WTC11 (cell line): ENCODE results near the gene SDC1.

ENCODE experiments used
- CREM ChIP-seq: sonication (generic); formaldehyde crosslinking; IDR thresholded peaks from 2 replicates; pipeline ENCODE4 v1.8.1; 2022; ENCODE audit warnings: mild to moderate bottlenecking, missing genetic modification reagents, moderate library complexity
- ESRRA ChIP-seq: sonication (generic); formaldehyde crosslinking; IDR thresholded peaks from 2 replicates; pipeline ENCODE4 v1.8.1; 2022; ENCODE audit warnings: mild to moderate bottlenecking, missing genetic modification reagents, borderline replicate concordance
- NFYB ChIP-seq: sonication (generic); formaldehyde crosslinking; conservative IDR thresholded peaks from 2 replicates; pipeline ENCODE4 v1.8.0; 2022; ENCODE audit warnings: low read depth, missing genetic modification reagents
- SP1 ChIP-seq: sonication (generic); formaldehyde crosslinking; conservative IDR thresholded peaks from 2 replicates; pipeline ENCODE4 v1.8.1; 2022; ENCODE audit warnings: missing genetic modification reagents
- TCF7 ChIP-seq: sonication (generic); formaldehyde crosslinking; IDR thresholded peaks from 2 replicates; pipeline ENCODE4 v1.8.0; 2022; ENCODE audit warnings: mild to moderate bottlenecking, low read depth, missing genetic modification reagents, moderate library complexity
- TEAD4 ChIP-seq: sonication (generic); formaldehyde crosslinking; IDR thresholded peaks from 2 replicates; pipeline ENCODE4 v1.8.0; 2022; ENCODE audit warnings: mild to moderate bottlenecking, missing genetic modification reagents
- TF ChIP-seq, protein P1 (sequence below): fragments of 200-600 bp; IDR thresholded peaks from 2 replicates; pipeline ENCODE4 v1.8.0; 2022; ENCODE audit warnings: antibody characterized with exemption
- TF ChIP-seq, protein P2 (sequence below): sonication (generic); formaldehyde crosslinking; IDR thresholded peaks from 2 replicates; pipeline ENCODE4 v1.8.1; 2023; ENCODE audit warnings: mild to moderate bottlenecking, moderate library complexity, missing genetic modification reagents
- TF ChIP-seq, protein P3 (sequence below): sonication (generic); formaldehyde crosslinking; IDR thresholded peaks from 2 replicates; pipeline ENCODE4 v1.8.0; 2022; ENCODE audit warnings: mild to moderate bottlenecking, missing genetic modification reagents
- TF ChIP-seq, protein P4 (sequence below): sonication (generic); formaldehyde crosslinking; IDR thresholded peaks from 2 replicates; pipeline ENCODE4 v1.8.1; 2022; ENCODE audit warnings: missing genetic modification reagents, borderline replicate concordance

DNA sequence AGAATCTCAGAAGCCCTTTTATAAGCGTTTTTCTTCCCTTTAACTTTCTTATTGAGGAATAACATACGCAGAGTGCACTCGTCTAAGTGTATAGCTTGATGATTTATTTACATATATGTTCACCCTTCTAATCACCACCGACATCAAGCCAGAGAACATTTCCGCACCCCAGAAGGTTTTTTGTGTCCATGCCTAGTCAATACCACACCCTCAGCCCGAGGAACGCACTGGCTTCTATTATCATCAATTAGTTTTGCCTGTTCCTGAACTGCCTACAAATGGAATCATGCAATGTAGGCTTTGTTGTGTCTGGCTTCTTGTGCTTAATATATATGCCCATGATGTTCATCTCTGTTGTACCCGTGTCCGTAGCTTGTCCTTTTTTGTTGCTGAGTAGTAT lies 27.7 kb downstream of the SDC1 start:
- TF ChIP-seq ESRRA (CRISPR knock-in tag) (no peak), SP1 (CRISPR knock-in tag) (no peak), NFYB (no peak), CREM (CRISPR knock-in tag) (no peak), TEAD4 (CRISPR knock-in tag) (no peak), TCF7 (no peak)
- TF ChIP-seq, protein P1, sequence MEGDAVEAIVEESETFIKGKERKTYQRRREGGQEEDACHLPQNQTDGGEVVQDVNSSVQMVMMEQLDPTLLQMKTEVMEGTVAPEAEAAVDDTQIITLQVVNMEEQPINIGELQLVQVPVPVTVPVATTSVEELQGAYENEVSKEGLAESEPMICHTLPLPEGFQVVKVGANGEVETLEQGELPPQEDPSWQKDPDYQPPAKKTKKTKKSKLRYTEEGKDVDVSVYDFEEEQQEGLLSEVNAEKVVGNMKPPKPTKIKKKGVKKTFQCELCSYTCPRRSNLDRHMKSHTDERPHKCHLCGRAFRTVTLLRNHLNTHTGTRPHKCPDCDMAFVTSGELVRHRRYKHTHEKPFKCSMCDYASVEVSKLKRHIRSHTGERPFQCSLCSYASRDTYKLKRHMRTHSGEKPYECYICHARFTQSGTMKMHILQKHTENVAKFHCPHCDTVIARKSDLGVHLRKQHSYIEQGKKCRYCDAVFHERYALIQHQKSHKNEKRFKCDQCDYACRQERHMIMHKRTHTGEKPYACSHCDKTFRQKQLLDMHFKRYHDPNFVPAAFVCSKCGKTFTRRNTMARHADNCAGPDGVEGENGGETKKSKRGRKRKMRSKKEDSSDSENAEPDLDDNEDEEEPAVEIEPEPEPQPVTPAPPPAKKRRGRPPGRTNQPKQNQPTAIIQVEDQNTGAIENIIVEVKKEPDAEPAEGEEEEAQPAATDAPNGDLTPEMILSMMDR = no peak
- TF ChIP-seq, protein P2, sequence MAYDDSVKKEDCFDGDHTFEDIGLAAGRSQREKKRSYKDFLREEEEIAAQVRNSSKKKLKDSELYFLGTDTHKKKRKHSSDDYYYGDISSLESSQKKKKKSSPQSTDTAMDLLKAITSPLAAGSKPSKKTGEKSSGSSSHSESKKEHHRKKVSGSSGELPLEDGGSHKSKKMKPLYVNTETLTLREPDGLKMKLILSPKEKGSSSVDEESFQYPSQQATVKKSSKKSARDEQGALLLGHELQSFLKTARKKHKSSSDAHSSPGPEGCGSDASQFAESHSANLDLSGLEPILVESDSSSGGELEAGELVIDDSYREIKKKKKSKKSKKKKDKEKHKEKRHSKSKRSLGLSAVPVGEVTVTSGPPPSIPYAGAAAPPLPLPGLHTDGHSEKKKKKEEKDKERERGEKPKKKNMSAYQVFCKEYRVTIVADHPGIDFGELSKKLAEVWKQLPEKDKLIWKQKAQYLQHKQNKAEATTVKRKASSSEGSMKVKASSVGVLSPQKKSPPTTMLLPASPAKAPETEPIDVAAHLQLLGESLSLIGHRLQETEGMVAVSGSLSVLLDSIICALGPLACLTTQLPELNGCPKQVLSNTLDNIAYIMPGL (CRISPR knock-in tag) = no peak
- TF ChIP-seq, protein P3, sequence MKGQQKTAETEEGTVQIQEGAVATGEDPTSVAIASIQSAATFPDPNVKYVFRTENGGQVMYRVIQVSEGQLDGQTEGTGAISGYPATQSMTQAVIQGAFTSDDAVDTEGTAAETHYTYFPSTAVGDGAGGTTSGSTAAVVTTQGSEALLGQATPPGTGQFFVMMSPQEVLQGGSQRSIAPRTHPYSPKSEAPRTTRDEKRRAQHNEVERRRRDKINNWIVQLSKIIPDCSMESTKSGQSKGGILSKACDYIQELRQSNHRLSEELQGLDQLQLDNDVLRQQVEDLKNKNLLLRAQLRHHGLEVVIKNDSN (CRISPR knock-in tag) = no peak
- TF ChIP-seq, protein P4, sequence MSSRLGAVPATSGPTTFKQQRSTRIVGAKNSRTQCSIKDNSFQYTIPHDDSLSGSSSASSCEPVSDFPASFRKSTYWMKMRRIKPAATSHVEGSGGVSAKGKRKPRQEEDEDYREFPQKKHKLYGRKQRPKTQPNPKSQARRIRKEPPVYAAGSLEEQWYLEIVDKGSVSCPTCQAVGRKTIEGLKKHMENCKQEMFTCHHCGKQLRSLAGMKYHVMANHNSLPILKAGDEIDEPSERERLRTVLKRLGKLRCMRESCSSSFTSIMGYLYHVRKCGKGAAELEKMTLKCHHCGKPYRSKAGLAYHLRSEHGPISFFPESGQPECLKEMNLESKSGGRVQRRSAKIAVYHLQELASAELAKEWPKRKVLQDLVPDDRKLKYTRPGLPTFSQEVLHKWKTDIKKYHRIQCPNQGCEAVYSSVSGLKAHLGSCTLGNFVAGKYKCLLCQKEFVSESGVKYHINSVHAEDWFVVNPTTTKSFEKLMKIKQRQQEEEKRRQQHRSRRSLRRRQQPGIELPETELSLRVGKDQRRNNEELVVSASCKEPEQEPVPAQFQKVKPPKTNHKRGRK (CRISPR knock-in tag) = no peak
